GM06990 (cell line): ENCODE results near the gene SAA2.

ENCODE experiments used
- DNase-seq: peaks from one replicate; pipeline ENCODE4 v3.0.0-alpha.2; 2011; ENCODE audit not compliant: insufficient read length; ENCODE audit errors: extremely low read depth
- H3K27me3 ChIP-seq: replicated peaks from 2 replicates; pipeline ENCODE4 v1.6.0; 2011; ENCODE audit warnings: low read length; ENCODE audit not compliant: control insufficient read depth, insufficient read depth
- H3K36me3 ChIP-seq: 2 replicates; pipeline ENCODE4 v1.5.1; 2011; ENCODE audit warnings: low read length; ENCODE audit not compliant: control insufficient read depth, insufficient read depth
- H3K4me3 ChIP-seq: replicated peaks from 2 replicates; pipeline ENCODE4 v1.5.1; 2011; ENCODE audit warnings: low read depth, mild to moderate bottlenecking, control low read depth, low read length
- TF ChIP-seq, protein P1 (sequence below): IDR thresholded peaks from 2 replicates; pipeline ENCODE4 v1.5.1; 2011; ENCODE audit warnings: low read length, control low read depth, mild to moderate bottlenecking, inconsistent platforms; ENCODE audit not compliant: insufficient read depth, poor library complexity, severe bottlenecking

SAA2 gene

DNA sequence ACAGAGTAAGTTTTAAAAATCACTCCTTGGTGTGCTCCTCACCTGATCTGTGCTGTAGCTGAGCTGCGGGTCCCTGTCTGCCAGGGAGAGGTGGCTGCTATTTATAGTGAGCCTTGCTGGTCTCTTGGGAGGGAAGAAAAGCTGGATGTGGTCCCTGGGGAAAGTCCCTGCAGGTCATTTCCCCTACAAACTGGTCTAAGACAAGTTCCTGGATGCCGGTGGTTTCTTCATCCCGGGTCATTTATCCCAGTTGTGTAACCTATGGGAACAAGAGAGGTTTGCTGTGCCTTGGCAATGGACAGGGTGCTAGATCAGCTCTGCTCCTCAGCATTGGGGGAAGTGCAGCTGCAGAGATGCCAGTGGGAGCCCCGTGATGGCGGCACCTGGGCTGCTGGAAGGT is at the start of gene SAA2:
SAA2 (minus strand) TSS at position 108 of the 400 bp plus-strand sequence. CDS start 657 bp downstream, outside the sequence.
- Histone ChIP-seq H3K4me3 (no peak within 1 kb of the TSS), H3K27me3 (no peaks in the 10 kb centered on the region), H3K36me3 (no peaks in the 10 kb centered on the region)
- DNase-seq = no peak
- TF ChIP-seq, protein P1, sequence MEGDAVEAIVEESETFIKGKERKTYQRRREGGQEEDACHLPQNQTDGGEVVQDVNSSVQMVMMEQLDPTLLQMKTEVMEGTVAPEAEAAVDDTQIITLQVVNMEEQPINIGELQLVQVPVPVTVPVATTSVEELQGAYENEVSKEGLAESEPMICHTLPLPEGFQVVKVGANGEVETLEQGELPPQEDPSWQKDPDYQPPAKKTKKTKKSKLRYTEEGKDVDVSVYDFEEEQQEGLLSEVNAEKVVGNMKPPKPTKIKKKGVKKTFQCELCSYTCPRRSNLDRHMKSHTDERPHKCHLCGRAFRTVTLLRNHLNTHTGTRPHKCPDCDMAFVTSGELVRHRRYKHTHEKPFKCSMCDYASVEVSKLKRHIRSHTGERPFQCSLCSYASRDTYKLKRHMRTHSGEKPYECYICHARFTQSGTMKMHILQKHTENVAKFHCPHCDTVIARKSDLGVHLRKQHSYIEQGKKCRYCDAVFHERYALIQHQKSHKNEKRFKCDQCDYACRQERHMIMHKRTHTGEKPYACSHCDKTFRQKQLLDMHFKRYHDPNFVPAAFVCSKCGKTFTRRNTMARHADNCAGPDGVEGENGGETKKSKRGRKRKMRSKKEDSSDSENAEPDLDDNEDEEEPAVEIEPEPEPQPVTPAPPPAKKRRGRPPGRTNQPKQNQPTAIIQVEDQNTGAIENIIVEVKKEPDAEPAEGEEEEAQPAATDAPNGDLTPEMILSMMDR = no peak

DNA sequence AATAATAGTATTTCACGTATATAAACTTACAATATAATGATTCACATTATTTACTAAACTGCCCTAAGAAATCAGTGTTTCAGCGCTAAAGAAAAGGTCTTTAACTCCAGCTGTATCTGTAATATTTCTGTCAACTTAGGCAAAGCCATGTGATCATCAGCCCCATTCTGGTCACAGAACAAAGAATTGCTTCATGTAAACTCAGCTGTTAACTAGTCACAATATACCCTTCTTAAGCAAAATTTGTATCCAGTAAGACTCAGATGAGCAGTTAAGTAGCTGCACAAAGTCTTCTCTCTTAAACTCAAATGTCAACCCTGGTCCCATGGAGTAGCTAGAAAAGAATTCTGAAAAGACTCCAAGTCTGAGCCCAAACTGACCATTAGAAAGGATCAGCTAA is 46.8 kb upstream of the SAA2 start:
- no peak for DNase-seq
- Histone ChIP-seq H3K27me3 (no peaks in the 10 kb centered on the region), H3K36me3 (peaks cover 14% of the 10 kb centered on the region), H3K4me3 (no peak overlapping the region)
- TF ChIP-seq, protein P1 = no peak

DNA sequence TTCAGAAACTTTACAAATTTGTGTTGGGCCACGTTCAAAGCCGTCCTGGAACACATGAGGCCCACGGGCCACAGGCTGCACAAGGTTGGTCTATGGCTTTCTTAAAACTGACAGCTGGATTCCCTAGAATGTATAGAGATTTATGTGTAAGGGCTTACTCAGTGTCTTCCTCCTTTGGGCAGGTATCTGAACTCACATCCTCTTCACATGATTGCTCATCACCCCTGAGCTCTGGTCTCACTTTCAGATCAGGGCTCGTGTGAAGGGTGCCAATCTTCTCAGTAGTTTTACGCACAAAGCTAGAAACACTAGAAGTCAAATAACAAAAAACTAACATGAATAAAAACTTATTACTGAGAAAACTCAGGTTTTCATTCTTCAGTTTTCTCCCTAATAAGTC is 46.4 kb upstream of the SAA2 start:
- Histone ChIP-seq H3K27me3 (no peaks in the 10 kb centered on the region), H3K4me3 (no peak overlapping the region), H3K36me3 (peaks cover 16% of the 10 kb centered on the region)
- DNase-seq = no peak
- TF ChIP-seq, protein P1 = no peak

DNA sequence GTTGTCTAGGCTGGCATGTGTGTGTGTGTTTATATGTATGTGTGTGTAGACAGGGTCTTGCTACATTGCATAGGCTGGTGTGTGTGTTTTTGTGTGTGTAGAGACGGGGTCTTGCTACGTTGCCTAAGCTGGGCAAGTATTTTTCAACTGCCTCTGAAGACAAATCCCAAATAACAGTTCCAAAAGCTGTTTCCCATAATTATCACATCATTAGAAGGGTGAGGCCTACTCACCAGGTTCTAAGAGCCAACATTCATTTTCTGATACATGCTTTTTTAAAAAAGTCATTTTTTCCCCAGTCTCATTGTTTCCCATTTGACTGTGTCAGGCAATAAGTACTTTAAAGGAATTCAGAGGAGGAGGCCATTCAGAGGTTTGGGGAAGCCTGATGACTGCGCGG is 40.4 kb upstream of the SAA2 start:
- Histone ChIP-seq H3K4me3 (no peak overlapping the region), H3K36me3 (peaks cover 27% of the 10 kb centered on the region), H3K27me3 (no peaks in the 10 kb centered on the region)
- DNase-seq = no peak
- TF ChIP-seq, protein P1 = no peak

DNA sequence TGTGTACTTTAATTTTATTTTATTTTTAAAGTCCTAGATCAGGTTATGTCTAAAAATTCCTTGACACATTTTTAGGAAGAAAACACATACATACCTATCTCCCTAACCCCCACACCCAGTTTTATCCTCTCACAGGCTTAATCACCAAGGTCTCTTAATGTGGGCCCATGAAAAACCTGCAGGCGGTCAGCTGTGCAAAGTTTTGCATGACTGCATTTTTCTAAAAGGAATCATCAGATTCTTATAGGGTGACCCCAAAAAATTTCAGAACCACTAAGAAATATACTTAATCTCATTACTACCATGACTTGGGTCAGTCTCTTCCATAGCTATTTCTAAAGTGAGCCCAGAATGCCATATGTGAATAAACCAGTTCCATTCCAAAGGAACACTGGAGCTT is 37.4 kb upstream of the SAA2 start:
- DNase-seq = no peak
- Histone ChIP-seq H3K27me3 (no peaks in the 10 kb centered on the region), H3K36me3 (peaks cover 21% of the 10 kb centered on the region), H3K4me3 (no peak overlapping the region)
- TF ChIP-seq, protein P1 = no peak

DNA sequence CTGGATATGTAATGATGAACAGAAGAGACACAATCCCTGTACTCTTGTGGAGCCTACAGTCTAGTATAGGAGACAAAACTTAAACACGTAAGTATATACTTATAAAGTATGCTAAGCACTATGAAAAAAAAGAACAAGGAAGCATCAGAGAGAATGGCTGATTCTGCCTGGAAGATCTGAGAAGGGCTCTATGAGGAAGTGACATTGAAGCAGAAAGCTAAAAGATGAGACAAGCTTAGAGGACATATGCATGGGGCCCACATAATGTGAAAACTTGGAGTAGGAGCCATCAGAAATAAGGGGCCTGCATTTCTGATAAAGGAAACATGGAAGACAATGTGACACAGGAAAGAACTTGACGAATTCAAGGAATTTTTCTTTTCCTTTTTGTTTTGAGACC is 34.2 kb upstream of the SAA2 start:
- no peak for DNase-seq
- Histone ChIP-seq H3K36me3 (peaks cover 15% of the 10 kb centered on the region), H3K4me3 (no peak overlapping the region), H3K27me3 (no peaks in the 10 kb centered on the region)
- TF ChIP-seq, protein P1 = no peak
